ENCODE data around the gene CST9. TPM values are rescaled to one million over a fixed set of nuclear protein-coding genes. Genes with fewer than 3 reads are reported as not detected.

CST9 gene
- total RNA-seq, 2 donors from 2014 or later = not detected

- no peak for ATAC-seq (ENCODE audit: insufficient number of reproducible peaks, low FRiP score, low read depth)
- no peak for TF ChIP-seq CTCF (IDR thresholded peaks at IDR 0.05)
- H3K27me3 ChIP-seq (replicated peaks; ENCODE audit: insufficient read depth) = no peaks in the 10 kb centered on the region
- H3K4me3 ChIP-seq = no peak overlapping the region
- no peaks in the 10 kb centered on the region for H3K4me1 ChIP-seq (ENCODE audit: control insufficient read depth in 1 of 2, low read depth in 2 of 2)
- peaks cover 8% of the 10 kb centered on the region for H3K9me3 ChIP-seq
- no peak for DNase-seq (ENCODE audit: low spot score)
- H3K36me3 ChIP-seq = no peaks in the 10 kb centered on the region
- H3K27ac ChIP-seq = no peak overlapping the region
Observed at GRCh38 chr20:23565503-23566045, 40.1 kb downstream of the CST9 start.

GRCh38 chr20:23564927-23565326, 40.8 kb downstream of the CST9 start:
- Histone ChIP-seq H3K27ac (no peak overlapping the region), H3K4me1 (ENCODE audit: control insufficient read depth in 1 of 2, low read depth in 2 of 2) (no peaks in the 10 kb centered on the region), H3K27me3 (replicated peaks; ENCODE audit: insufficient read depth) (no peaks in the 10 kb centered on the region), H3K9me3 (peaks cover 11% of the 10 kb centered on the region), H3K36me3 (no peaks in the 10 kb centered on the region), H3K4me3 (no peak overlapping the region)
- no peak for DNase-seq (ENCODE audit: low spot score)
- ATAC-seq (ENCODE audit: insufficient number of reproducible peaks, low FRiP score, low read depth) = no peak
- no peak for TF ChIP-seq CTCF (IDR thresholded peaks at IDR 0.05)

GRCh38 chr20:23562721-23563342, 42.9 kb downstream of the CST9 start:
- TF ChIP-seq CTCF (IDR thresholded peaks at IDR 0.05) = no peak

GRCh38 chr20:23554401-23554800, 51.3 kb downstream of the CST9 start:
- H3K36me3 ChIP-seq = no peaks in the 10 kb centered on the region
- peaks cover 8% of the 10 kb centered on the region for H3K9me3 ChIP-seq
- DNase-seq (ENCODE audit: low spot score) (no peak), ATAC-seq (ENCODE audit: insufficient number of reproducible peaks, low FRiP score, low read depth) (no peak)
- H3K4me1 ChIP-seq (ENCODE audit: control insufficient read depth in 1 of 2, low read depth in 2 of 2) = no peaks in the 10 kb centered on the region
- no peak for TF ChIP-seq CTCF (IDR thresholded peaks at IDR 0.05)
- H3K4me3 ChIP-seq = no peak overlapping the region
- H3K27ac ChIP-seq = no peak overlapping the region
- no peaks in the 10 kb centered on the region for H3K27me3 ChIP-seq (replicated peaks; ENCODE audit: insufficient read depth)

More at GRCh38 chr20:23562721-23563342, 42.9 kb downstream of the CST9 start:
- H3K27me3 ChIP-seq (replicated peaks; ENCODE audit: insufficient read depth) = no peaks in the 10 kb centered on the region
- no peak overlapping the region for H3K4me3 ChIP-seq
- H3K27ac ChIP-seq = no peak overlapping the region
- DNase-seq (ENCODE audit: low spot score) (no peak), ATAC-seq (ENCODE audit: insufficient number of reproducible peaks, low FRiP score, low read depth) (no peak)
- no peaks in the 10 kb centered on the region for H3K4me1 ChIP-seq (ENCODE audit: control insufficient read depth in 1 of 2, low read depth in 2 of 2)
- H3K9me3 ChIP-seq = peaks cover 19% of the 10 kb centered on the region
- no peaks in the 10 kb centered on the region for H3K36me3 ChIP-seq

Other genes with a start within 250 kb of the CST9 start
- 10 to 100 TPM; 14.5 to 18.9 TPM for gene GZF1, start 243.7 kb downstream of the CST9 start, total RNA-seq
- gene NAPB, start 184.4 kb downstream of the CST9 start, total RNA-seq = 10 to 100 TPM; 10.2 to 17.1 TPM
- not detected for gene CSTL1, start 166.2 kb downstream of the CST9 start, total RNA-seq
- not detected for gene CST11, start 153.0 kb downstream of the CST9 start, total RNA-seq
- gene CST8, start 114.8 kb downstream of the CST9 start, total RNA-seq = not detected
- gene CST9L, start 37.4 kb downstream of the CST9 start, total RNA-seq = not detected
- gene CST3, start 32.0 kb upstream of the CST9 start, total RNA-seq = 1,000 to 10,000 TPM; 1,107 to 2,392 TPM
- not detected for gene CST4, start 83.1 kb upstream of the CST9 start, total RNA-seq
- gene CST1, start 145.0 kb upstream of the CST9 start, total RNA-seq = not detected
- not detected for gene CST2, start 220.8 kb upstream of the CST9 start, total RNA-seq